ENCODE data around the gene TXNL4A.
"Not testable (repeated sequence)": the region's sequence is repeated elsewhere in the genome, so short reads cannot be mapped to it uniquely, and the experiment has no call there.

Gene TXNL4A

DNA sequence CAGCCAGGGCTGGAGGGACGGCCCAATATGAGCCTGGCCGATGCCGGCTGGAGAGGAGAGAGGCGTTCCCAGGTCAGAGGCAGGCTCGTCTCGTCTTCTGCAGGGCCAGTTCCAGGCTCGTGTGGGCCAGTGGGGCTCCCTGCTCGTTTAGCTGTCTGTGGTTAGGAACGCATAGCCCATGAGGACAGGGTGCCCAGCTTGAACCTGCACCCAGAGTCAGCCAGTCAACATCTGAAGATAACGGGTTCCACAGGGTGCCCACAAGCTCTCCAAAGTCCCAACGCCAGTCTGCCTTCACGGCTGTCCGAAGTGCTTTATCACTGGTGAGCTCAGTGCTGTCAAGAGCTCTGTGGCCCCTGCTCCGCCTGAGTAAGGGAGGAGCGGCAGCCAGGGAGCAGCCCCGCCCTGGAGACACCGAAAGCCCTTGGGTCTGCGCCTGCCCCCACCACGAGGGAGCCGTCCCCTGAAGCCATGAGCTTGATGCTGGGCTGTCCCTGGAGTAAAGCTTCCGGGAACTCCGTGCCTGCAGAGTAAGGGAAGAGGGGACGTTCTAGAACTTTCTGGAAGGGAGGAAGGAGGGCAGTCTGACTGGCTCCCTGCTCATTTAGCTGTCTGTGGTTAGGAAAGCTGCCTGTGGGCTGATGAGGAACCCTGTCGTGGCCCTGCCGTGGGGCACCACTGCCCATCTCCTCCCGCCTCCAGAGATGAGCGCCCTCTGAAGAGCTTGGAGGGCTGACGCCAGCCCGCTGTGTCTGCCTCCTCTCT lies 26.7 kb downstream of the TXNL4A start:
- FAIRE-seq: no peak
- TF ChIP-seq POLR2A (IDR thresholded peaks at IDR 0.05; ENCODE audit: low read depth, low read length) (no peak), TAF1 (IDR thresholded peaks at IDR 0.05; ENCODE audit: borderline replicate concordance, low read depth, low read length) (no peak), POLR2AphosphoS5 (IDR thresholded peaks at IDR 0.05; ENCODE audit: low read depth, low read length) (no peak)
- no peak for DNase-seq (ENCODE audit: insufficient read length)

DNA sequence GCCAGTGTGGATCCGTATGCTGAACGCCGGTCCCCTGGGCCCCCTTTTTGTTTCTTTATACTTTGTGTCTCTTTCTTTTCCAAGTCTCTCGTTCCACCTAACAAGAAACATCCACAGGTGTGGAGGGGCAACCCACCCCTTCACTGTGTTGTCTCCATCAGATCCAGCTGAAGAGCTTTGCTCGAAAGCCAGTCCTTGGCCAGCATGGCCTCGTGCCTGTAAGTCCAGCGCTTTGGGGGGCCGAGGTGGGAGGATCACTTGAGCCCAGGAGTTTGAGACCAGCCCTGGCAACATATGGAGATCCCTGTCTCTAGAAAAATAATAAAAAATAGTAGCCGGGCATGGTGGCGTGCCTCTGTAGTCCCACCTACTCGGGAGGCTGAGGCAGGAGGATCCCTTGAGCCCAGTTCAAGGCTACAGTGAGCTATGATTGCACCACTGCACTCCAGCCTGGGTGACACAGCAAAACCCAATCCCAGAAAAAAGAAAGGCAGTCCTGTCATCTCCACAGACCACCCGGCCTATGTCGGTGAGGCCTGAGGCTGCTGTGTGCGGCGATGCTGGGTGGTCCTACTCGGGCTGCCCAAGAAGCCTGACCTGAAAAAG lies 27.3 kb downstream of the TXNL4A start:
- DNase-seq (ENCODE audit: insufficient read length): no peak
- no peak for FAIRE-seq
- TF ChIP-seq TAF1 (IDR thresholded peaks at IDR 0.05; ENCODE audit: borderline replicate concordance, low read depth, low read length) (no peak), POLR2AphosphoS5 (IDR thresholded peaks at IDR 0.05; ENCODE audit: low read depth, low read length) (no peak), POLR2A (IDR thresholded peaks at IDR 0.05; ENCODE audit: low read depth, low read length) (no peak)

DNA sequence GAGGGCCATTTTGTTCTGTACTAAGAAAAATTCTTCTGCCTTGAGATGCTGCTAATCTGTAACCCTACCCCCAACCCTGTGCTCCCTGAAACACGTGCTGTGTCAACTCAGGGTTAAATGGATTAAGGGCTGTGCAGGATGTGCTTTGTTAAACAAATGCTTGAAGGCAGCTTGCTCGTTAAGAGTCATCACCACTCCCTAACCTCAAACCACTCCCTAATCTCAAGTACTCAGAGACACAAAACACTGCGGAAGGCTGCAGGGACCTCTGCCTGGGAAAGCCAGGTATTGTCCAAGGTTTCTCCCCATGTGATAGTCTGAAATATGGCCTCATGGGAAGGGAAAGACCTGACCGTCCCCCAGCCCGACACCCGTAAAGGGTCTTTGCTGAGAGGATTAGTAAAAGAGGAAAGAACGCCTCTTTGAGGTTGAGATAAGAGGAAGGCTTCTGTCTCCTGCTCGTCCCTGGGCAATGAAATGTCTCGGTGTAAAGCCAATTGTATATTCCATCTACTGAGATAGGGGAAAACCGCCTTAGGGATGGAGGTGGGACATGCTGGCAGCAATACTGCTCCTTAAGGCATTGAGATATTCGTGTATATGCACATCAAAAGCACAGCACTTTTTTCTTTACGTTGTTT lies 28.1 kb downstream of the TXNL4A start:
- FAIRE-seq; DNase-seq (ENCODE audit: insufficient read length): not testable (repeated sequence)

DNA sequence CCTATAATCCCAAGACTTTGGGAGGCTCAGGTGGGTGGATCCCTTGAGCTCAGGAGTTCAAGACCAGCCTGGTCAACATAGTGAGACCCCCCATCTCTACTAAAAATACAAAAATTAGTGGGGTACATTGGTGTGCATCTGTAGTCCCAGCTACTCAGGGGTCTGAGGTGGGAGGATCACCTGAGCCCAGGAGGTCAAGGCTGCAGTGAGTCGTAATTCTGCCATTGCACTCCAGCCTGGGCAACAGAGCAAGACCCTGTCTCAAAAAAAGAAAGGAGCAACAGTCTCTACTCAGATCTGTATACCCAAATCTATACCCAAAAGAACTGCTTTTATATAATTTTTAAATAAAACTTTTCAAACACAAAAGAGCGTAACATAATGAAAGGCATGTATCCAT lies 29.4 kb downstream of the TXNL4A start:
- DNase-seq (ENCODE audit: insufficient read length) (no peak), FAIRE-seq (no peak)
- TF ChIP-seq POLR2AphosphoS5 (IDR thresholded peaks at IDR 0.05; ENCODE audit: low read depth, low read length): no peak
- no peak for TF ChIP-seq POLR2A (IDR thresholded peaks at IDR 0.05; ENCODE audit: low read depth, low read length)
- no peak for TF ChIP-seq TAF1 (IDR thresholded peaks at IDR 0.05; ENCODE audit: borderline replicate concordance, low read depth, low read length)

DNA sequence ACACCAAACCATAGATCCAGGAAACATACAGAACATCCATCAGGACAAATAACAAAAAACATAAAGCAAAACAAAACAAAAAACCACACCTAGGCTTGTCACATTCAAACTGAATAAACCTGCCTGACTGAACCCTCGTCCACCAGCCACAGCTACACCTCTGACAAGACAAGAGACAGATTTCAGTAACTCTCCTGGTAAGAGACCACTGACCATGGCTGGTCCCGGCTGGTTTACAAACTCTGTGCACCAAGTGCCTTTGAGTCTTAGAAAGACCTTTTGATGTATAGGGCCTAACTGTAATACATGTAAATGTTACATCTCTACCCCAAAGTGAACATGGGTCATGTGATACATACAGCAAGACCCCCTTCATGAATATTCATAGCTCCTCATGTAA lies 32.1 kb downstream of the TXNL4A start:
- no peak for DNase-seq (ENCODE audit: insufficient read length)
- TF ChIP-seq TAF1 (IDR thresholded peaks at IDR 0.05; ENCODE audit: borderline replicate concordance, low read depth, low read length) (no peak), POLR2A (IDR thresholded peaks at IDR 0.05; ENCODE audit: low read depth, low read length) (no peak), POLR2AphosphoS5 (IDR thresholded peaks at IDR 0.05; ENCODE audit: low read depth, low read length) (no peak)
- no peak for FAIRE-seq

DNA sequence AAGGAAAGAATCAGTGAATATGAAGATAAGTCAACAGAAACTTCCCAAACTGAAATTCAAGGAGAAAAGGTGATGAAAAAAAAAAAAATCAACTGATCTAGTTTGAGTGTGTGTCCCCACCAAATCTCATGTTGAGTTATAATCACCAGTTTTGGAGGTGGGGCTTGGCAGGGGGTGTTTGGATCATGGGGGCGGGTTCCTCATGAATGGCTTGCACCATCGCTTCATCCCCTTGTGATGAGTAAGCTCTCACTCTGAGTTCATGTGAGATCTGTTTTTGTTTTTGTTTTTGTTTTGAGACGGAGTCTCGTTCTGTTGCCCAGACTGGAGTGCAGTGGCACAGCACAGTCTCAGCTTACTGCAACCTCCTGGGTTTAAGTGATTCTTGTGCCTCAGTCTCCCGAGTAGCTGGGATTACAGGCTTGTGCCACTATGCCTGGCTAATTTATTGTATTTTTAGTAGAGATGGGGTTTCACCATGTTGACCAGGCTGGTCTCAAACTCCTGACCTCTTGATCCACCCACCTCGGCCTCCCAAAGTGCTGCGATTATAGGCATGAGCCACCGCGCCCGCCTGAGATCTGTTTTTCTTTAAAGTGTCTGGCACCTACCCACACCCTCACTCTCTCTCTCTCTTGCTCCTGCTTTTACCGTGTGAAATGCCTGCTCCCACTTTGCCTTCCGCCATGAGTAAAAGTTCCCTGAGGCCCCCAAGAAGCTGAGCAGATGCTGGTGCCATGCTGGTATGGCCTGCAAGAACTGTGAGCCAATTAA lies 32.9 kb downstream of the TXNL4A start:
- TF ChIP-seq TAF1 (IDR thresholded peaks at IDR 0.05; ENCODE audit: borderline replicate concordance, low read depth, low read length): no peak
- no peak for TF ChIP-seq POLR2AphosphoS5 (IDR thresholded peaks at IDR 0.05; ENCODE audit: low read depth, low read length)
- TF ChIP-seq POLR2A (IDR thresholded peaks at IDR 0.05; ENCODE audit: low read depth, low read length): no peak
- DNase-seq (ENCODE audit: insufficient read length) (no peak), FAIRE-seq (no peak)

DNA sequence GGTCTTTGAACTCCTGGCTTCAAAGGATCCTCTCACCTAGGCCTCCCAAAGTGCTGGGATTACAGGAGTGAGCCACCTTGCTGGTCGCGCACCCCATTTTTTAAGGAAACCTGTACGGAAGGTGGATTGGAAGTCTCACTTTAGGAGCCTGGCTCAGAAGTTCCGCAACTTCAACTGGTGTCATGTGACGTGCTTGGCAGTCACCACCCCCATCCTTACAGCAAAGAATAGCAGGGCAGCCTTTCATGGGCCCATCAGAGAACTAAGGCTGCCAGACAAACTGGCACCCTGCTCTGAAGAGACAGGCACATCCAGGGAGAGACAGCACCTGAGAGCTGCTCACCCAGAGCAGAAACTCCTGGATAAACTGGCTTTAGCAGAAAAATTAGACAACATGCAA lies 33.6 kb downstream of the TXNL4A start:
- no peak for DNase-seq (ENCODE audit: insufficient read length)
- TF ChIP-seq POLR2AphosphoS5 (IDR thresholded peaks at IDR 0.05; ENCODE audit: low read depth, low read length) (no peak), POLR2A (IDR thresholded peaks at IDR 0.05; ENCODE audit: low read depth, low read length) (no peak), TAF1 (IDR thresholded peaks at IDR 0.05; ENCODE audit: borderline replicate concordance, low read depth, low read length) (no peak)
- FAIRE-seq: no peak

DNA sequence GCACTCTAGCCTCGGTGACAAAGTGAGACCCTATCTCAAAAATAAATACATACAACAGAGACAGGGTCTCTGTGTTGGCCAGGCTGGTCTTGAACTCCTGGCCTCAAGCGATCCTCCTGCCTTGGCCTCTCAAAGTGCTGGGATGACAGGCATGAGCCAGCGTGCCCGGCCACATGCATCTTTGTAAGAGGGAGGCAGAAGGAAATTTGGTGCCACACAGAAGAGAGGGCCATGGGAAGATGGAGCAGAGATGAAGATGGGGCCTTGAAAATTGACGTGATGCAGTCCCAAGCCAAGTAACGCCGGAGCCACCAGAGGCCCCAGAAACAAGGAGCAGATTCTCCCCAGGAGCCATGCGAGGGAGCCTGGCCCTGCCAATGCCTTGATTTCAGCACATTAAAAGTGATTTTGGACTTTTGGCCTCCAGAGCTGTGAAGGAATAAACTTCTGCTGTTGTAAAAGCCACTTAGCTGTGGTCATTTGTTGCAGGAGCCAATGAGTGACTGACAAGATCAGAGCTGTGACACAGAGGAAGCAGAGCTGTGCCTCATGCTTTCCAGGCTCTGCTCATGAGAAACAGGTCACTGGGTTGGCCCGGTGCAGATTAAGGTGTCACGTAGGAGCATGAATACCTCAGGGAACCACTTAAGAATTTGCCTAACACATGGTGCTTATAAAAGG lies 34.3 kb downstream of the TXNL4A start:
- peak; percentile 9 for FAIRE-seq
- TF ChIP-seq TAF1 (IDR thresholded peaks at IDR 0.05; ENCODE audit: borderline replicate concordance, low read depth, low read length): no peak
- TF ChIP-seq POLR2AphosphoS5 (IDR thresholded peaks at IDR 0.05; ENCODE audit: low read depth, low read length): no peak
- no peak for TF ChIP-seq POLR2A (IDR thresholded peaks at IDR 0.05; ENCODE audit: low read depth, low read length)
- no peak for DNase-seq (ENCODE audit: insufficient read length)

DNA sequence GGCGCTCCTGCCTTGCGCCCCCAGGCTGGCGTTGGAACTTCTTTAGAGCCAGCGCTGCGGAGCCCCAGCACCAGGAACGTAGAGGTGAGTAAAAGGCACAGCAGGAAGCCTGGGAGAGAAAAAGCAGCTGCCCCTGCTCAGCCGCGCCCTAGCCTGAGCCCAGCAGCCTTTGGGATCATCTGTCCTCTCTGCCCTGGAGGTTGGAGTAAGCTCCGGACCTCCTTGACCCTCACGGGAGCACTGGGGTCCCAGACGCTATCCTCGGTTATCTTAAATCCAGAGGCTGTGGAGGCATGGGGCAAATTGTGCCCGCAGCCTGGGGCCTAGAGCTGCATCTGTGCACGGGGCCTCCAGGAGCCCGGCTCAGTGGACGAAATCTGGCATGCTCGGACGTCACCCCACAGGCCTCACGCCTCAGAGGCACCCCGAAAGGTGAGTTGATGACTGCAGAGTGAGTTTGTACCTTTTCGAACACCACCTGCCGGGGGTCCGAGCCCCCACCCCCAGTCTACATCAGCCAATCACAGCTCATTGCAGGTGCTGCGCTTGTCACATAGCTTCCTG lies 35.3 kb downstream of the TXNL4A start:
- FAIRE-seq: no peak
- TF ChIP-seq POLR2AphosphoS5 (IDR thresholded peaks at IDR 0.05; ENCODE audit: low read depth, low read length) (no peak), TAF1 (IDR thresholded peaks at IDR 0.05; ENCODE audit: borderline replicate concordance, low read depth, low read length) (no peak), POLR2A (IDR thresholded peaks at IDR 0.05; ENCODE audit: low read depth, low read length) (no peak)

DNA sequence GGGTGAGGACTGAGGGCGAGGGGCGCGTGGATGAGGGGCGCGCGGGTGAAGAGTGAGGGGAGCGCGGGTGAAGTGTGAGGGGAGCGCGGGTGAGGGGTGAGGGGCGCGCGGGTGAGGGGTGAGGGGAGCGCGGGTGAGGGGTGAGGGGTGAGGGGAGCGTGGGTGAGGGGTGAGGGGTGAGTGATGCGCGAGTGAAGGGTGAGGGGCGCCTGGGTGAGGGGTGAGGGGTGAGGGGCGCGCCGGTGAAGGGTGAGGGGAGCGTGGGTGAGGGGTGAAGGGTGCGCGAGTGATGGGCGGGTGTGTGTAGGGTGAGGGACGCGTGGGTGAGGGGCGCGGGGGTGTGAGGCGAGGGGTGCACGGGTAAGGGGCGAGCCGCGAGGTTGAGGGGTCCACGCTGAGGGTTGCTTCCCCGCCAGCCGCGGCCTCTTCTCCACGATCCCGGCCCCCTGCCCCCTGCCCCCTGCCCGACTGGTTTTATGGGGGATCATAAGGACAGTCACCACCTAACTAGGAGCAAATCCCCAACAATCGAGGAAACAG lies 35.8 kb downstream of the TXNL4A start:
- DNase-seq (ENCODE audit: insufficient read length) (no peak), FAIRE-seq (no peak)
- TF ChIP-seq POLR2AphosphoS5 (IDR thresholded peaks at IDR 0.05; ENCODE audit: low read depth, low read length): no peak
- TF ChIP-seq POLR2A (IDR thresholded peaks at IDR 0.05; ENCODE audit: low read depth, low read length): no peak
- no peak for TF ChIP-seq TAF1 (IDR thresholded peaks at IDR 0.05; ENCODE audit: borderline replicate concordance, low read depth, low read length)

More for the DNA sequence above, 35.3 kb downstream of the TXNL4A start:
- no peak for DNase-seq (ENCODE audit: insufficient read length)
